BE2C (cell line): ENCODE measurements around the gene CDH23.

Experiments used
- DNase-seq: peaks from one replicate; pipeline ENCODE4 v3.0.0-alpha.2; 2020
- H3K27me3 ChIP-seq: fragments of 250-450 bp; sonication (Bioruptor Pico); 2 replicates; pipeline ENCODE4 v1.5.1; 2020; ENCODE audit warnings: mild to moderate bottlenecking
- H3K36me3 ChIP-seq: fragments of 250-450 bp; sonication (Bioruptor Pico); 2 replicates; pipeline ENCODE4 v1.5.1; 2020; ENCODE audit warnings: mild to moderate bottlenecking
- H3K4me1 ChIP-seq: fragments of 250-450 bp; sonication (Bioruptor Pico); 2 replicates; pipeline ENCODE4 v1.5.1; 2020
- H3K4me3 ChIP-seq: 2 replicates; pipeline ENCODE4 v1.5.1; 2011; ENCODE audit warnings: low read depth, low read length
- H3K9me3 ChIP-seq: fragments of 250-450 bp; sonication (Bioruptor Pico); 2 replicates; pipeline ENCODE4 v1.5.1; 2020
- TF ChIP-seq, protein P1 (sequence below): IDR thresholded peaks from 2 replicates; pipeline ENCODE4 v1.5.1; 2012; ENCODE audit warnings: mild to moderate bottlenecking, low read depth, low read length

The CDH23 gene

DNA sequence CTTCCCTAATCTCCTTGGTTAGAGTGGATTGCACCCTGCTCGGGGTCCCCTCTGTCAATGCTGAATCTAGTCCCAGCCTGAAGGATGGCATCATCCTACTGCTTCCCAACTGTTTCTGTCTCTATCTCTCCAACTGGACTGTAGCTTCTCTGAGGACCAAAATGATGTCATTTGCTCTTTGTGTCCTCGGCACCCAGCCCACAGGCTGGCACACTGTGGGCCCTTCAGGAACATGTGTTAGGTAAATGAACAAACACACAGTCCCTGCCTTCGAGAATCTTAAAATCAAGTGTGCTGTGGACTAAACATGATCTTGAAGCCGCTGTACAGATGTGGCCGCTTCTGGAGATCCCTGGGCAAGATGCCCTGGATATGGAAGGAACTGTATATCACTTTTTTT lies 5.0 kb upstream of the CDH23 start:
- TF ChIP-seq, protein P1, sequence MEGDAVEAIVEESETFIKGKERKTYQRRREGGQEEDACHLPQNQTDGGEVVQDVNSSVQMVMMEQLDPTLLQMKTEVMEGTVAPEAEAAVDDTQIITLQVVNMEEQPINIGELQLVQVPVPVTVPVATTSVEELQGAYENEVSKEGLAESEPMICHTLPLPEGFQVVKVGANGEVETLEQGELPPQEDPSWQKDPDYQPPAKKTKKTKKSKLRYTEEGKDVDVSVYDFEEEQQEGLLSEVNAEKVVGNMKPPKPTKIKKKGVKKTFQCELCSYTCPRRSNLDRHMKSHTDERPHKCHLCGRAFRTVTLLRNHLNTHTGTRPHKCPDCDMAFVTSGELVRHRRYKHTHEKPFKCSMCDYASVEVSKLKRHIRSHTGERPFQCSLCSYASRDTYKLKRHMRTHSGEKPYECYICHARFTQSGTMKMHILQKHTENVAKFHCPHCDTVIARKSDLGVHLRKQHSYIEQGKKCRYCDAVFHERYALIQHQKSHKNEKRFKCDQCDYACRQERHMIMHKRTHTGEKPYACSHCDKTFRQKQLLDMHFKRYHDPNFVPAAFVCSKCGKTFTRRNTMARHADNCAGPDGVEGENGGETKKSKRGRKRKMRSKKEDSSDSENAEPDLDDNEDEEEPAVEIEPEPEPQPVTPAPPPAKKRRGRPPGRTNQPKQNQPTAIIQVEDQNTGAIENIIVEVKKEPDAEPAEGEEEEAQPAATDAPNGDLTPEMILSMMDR: no peak
- H3K36me3 ChIP-seq: no peaks in the 10 kb centered on the region
- DNase-seq: no peak
- no peaks in the 10 kb centered on the region for H3K27me3 ChIP-seq
- no peak overlapping the region for H3K4me3 ChIP-seq
- no peaks in the 10 kb centered on the region for H3K4me1 ChIP-seq
- H3K9me3 ChIP-seq: no peaks in the 10 kb centered on the region

DNA sequence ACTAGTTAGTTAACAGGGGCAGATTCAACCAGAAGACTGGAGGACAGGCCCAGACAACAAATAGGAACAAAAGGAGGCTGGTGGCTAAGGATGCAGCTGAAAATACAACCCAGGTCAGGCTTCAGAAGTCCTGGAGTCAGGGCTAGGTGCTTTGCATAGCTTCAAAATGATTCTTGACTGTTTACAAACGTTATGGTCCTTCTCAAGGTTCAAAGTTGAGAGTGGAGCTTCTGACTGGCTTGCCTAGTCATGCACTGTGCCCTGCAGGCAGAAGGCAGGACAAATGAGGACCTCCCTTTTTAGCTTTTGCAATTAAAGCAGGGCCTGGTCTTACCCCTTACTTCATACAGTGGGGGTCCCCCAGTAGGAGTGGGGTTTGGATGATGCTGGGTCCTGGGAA lies 4.4 kb upstream of the CDH23 start:
- Histone ChIP-seq H3K27me3 (peaks cover 5% of the 10 kb centered on the region), H3K36me3 (no peaks in the 10 kb centered on the region), H3K4me3 (no peak overlapping the region), H3K4me1 (no peaks in the 10 kb centered on the region), H3K9me3 (no peaks in the 10 kb centered on the region)
- TF ChIP-seq, protein P1: no peak
- no peak for DNase-seq

DNA sequence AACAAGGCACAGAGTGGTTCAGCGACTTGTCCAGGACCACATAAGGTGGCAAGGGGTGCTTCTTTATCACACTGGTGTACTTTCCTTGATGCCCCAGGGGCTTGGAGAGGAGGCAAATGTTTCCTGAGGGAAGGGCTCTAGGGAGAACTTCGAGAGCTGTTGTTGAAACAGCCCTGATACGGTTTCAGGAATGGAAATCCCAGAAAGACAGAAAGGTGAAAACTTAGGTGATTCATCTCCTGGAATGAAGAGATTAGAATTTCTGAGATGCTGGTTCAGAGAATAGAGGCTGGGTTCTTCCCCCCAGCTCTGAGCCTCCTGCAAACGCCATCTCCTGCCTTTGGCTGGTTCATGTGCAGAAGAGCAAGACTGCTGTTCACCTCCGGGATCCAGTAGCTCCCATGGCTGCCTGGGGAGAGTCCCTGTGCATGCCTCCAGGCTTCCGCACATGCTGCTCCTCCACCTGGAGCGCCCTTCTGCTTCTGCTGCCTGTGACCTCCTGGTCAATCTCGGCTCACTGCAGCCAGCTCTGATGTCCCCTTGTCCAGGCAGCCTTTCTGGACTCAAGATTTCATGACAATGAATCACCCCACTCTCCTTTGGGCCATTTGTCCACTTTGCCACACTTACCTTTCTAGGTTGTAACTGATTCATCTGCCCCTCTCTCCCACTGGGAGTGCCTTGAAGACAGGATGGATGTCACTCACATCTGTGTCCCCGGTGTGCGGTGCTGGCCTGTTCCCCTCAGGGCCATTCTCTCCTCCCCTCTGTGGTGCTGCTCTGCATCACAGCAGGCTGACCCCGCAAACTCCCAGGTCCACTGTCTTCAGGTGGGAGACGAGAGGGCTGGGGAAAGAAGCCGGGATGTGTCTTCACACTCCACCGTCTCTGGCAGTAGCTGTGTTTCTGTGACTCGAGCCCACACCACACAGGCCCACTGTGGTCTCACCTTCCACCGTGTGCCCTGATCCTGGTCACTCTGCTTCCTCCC lies 3.6 kb upstream of the CDH23 start:
- Histone ChIP-seq H3K36me3 (no peaks in the 10 kb centered on the region), H3K4me3 (no peak overlapping the region), H3K9me3 (no peaks in the 10 kb centered on the region), H3K27me3 (peaks cover 13% of the 10 kb centered on the region), H3K4me1 (no peaks in the 10 kb centered on the region)
- TF ChIP-seq, protein P1: no peak
- DNase-seq: no peak

GRCh38 chr10:71393841-71394475 lies 2.8 kb upstream of the CDH23 start:
- Histone ChIP-seq H3K9me3 (no peaks in the 10 kb centered on the region), H3K36me3 (no peaks in the 10 kb centered on the region), H3K4me1 (no peaks in the 10 kb centered on the region), H3K27me3 (peaks cover 22% of the 10 kb centered on the region), H3K4me3 (no peak overlapping the region)
- TF ChIP-seq, protein P1: no peak
- no peak for DNase-seq

- Histone ChIP-seq H3K36me3 (no peaks in the 10 kb centered on the region), H3K9me3 (no peaks in the 10 kb centered on the region), H3K4me1 (no peaks in the 10 kb centered on the region), H3K27me3 (peaks cover 26% of the 10 kb centered on the region), H3K4me3 (no peak overlapping the region)
- TF ChIP-seq, protein P1: no peak
- no peak for DNase-seq
These were observed 1.7 kb upstream of the CDH23 start for GRCh38 chr10:71394926-71395562.
